BE2C (cell line): ENCODE measurements around the gene PMM1.
A peak's percentile ranks its signal among the peaks of the same experiment; 100 is the strongest.

ENCODE experiments used
- DNase-seq: peaks from one replicate; pipeline ENCODE4 v3.0.0-alpha.2; 2020
- H3K27me3 ChIP-seq: fragments of 250-450 bp; sonication (Bioruptor Pico); 2 replicates; pipeline ENCODE4 v1.5.1; 2020; ENCODE audit warnings: mild to moderate bottlenecking
- H3K36me3 ChIP-seq: fragments of 250-450 bp; sonication (Bioruptor Pico); 2 replicates; pipeline ENCODE4 v1.5.1; 2020; ENCODE audit warnings: mild to moderate bottlenecking
- H3K4me1 ChIP-seq: fragments of 250-450 bp; sonication (Bioruptor Pico); 2 replicates; pipeline ENCODE4 v1.5.1; 2020
- H3K4me3 ChIP-seq: 2 replicates; pipeline ENCODE4 v1.5.1; 2011; ENCODE audit warnings: low read depth, low read length
- H3K9me3 ChIP-seq: fragments of 250-450 bp; sonication (Bioruptor Pico); 2 replicates; pipeline ENCODE4 v1.5.1; 2020
- TF ChIP-seq, protein P1 (sequence below): IDR thresholded peaks from 2 replicates; pipeline ENCODE4 v1.5.1; 2012; ENCODE audit warnings: mild to moderate bottlenecking, low read depth, low read length

PMM1 gene

DNA sequence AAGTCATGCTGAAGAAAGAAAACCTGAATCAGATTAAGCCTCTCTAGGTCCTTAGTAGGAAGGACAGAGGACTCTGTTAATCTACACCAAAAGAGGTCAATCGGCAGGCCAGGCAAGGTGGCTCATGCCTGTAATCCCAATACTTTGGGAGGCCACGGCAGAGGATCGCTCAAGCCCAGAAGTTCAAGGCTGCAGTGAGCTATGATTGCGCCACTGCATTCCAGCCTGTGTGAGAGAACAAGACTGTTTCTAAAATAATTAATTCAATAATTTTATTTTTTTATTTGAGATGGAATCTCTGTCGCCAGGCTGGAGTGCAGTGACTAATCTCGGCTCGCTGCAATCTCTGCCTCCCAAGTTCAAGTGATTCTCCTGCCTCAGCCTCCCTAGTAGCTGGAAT lies 35.9 kb upstream of the PMM1 start:
- no peaks in the 10 kb centered on the region for H3K27me3 ChIP-seq
- no peaks in the 10 kb centered on the region for H3K9me3 ChIP-seq
- DNase-seq, result no peak
- H3K4me3 ChIP-seq, result no peak overlapping the region
- H3K4me1 ChIP-seq, result no peaks in the 10 kb centered on the region
- peaks cover 74% of the 10 kb centered on the region for H3K36me3 ChIP-seq
- TF ChIP-seq, protein P1, sequence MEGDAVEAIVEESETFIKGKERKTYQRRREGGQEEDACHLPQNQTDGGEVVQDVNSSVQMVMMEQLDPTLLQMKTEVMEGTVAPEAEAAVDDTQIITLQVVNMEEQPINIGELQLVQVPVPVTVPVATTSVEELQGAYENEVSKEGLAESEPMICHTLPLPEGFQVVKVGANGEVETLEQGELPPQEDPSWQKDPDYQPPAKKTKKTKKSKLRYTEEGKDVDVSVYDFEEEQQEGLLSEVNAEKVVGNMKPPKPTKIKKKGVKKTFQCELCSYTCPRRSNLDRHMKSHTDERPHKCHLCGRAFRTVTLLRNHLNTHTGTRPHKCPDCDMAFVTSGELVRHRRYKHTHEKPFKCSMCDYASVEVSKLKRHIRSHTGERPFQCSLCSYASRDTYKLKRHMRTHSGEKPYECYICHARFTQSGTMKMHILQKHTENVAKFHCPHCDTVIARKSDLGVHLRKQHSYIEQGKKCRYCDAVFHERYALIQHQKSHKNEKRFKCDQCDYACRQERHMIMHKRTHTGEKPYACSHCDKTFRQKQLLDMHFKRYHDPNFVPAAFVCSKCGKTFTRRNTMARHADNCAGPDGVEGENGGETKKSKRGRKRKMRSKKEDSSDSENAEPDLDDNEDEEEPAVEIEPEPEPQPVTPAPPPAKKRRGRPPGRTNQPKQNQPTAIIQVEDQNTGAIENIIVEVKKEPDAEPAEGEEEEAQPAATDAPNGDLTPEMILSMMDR, result no peak

DNA sequence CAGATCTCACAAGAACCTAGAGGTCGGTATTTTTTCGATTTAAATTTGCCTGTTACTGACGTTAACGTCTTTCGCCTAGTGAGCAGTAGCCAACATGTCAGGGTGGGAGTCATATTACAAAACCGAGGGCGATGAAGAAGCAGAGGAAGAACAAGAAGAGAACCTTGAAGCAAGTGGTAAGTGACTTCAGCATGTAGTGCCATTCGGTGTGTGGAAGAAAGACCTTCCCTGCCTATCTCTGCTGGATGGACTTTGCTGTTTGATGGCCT lies 32.2 kb upstream of the PMM1 start:
- TF ChIP-seq, protein P1, result no peak

DNA sequence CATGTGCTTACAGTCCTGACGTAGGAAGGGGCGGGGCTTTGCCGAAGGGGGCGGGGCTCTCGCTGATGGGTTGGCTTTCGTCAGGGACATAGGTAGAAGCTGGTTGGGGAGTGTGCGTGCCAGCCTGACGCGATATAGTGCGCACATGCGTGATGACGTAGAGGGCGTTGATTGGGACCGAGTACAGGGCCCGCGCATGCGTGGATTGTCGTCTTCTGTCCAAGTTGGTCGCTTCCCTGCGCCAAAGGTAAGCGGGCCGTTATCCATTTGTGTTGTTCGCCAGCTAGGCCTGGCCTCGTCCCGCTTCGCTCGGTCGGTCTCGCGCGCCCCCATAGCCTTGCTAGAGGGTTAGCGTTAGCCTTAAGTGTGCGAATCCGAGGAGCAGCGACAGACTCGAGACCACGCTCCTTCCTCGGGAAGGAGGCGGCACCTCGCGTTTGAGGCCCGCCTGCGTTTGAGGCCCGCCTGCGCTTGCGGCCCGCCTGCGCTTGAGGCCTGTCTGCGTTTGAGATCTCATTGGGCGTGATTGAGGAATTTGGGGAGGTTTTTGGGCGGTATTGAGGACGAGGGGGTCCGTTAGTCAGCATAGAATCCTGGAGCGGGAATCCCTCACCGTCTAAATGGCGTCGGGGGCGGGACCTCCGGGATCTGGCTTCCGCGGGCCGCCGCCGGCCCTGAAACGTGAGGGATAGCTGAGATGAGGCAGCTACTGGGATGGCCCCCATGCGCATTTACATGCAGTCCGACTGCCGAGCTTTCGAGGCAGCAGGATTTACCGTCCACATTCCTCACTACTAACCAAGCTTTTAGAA lies 31.7 kb upstream of the PMM1 start, which contains the start of gene XRCC6:
XRCC6 (plus strand) TSS at position 197 of the 812 bp plus-strand sequence. CDS start 710 bp downstream, outside the sequence.
- peak within 1 kb of the TSS; percentile 96 for H3K4me3 ChIP-seq
- peak; percentile 100 for DNase-seq
- no peaks in the 10 kb centered on the region for H3K9me3 ChIP-seq
- TF ChIP-seq, protein P1, result no peak
- no peaks in the 10 kb centered on the region for H3K27me3 ChIP-seq
- peaks cover 31% of the 10 kb centered on the region for H3K36me3 ChIP-seq
- no peaks in the 10 kb centered on the region for H3K4me1 ChIP-seq

More for the DNA sequence above, 32.2 kb upstream of the PMM1 start:
- H3K4me1 ChIP-seq, result no peaks in the 10 kb centered on the region
- H3K27me3 ChIP-seq, result no peaks in the 10 kb centered on the region
- no peak for DNase-seq
- no peaks in the 10 kb centered on the region for H3K9me3 ChIP-seq
- peaks cover 36% of the 10 kb centered on the region for H3K36me3 ChIP-seq
- H3K4me3 ChIP-seq, result peak overlapping the region; percentile 96

GRCh38 chr22:41620589-41621098 lies 31.0 kb upstream of the PMM1 start, which contains the start of gene DESI1:
Gene DESI1 (minus strand): TSS chr22:41621043. CDS start chr22:41620839, 204 bp downstream.
- Histone ChIP-seq H3K4me3 (peak within 1 kb of the TSS; percentile 96), H3K36me3 (peaks cover 27% of the 10 kb centered on the region), H3K27me3 (no peaks in the 10 kb centered on the region), H3K9me3 (no peaks in the 10 kb centered on the region), H3K4me1 (no peaks in the 10 kb centered on the region)
- DNase-seq, result no peak
- TF ChIP-seq, protein P1, result no peak

GRCh38 chr22:41619979-41620588 lies 30.4 kb upstream of the PMM1 start:
- Histone ChIP-seq H3K9me3 (no peaks in the 10 kb centered on the region), H3K4me1 (no peaks in the 10 kb centered on the region), H3K27me3 (no peaks in the 10 kb centered on the region), H3K36me3 (peaks cover 21% of the 10 kb centered on the region), H3K4me3 (peak overlapping the region; percentile 96)
- TF ChIP-seq, protein P1, result no peak
- DNase-seq, result peak; percentile 64

GRCh38 chr22:41613456-41613855 lies 23.8 kb upstream of the PMM1 start:
- TF ChIP-seq, protein P1, result no peak
- no peak overlapping the region for H3K4me3 ChIP-seq
- peaks cover 9% of the 10 kb centered on the region; the same call in 1 of the 2 replicates for H3K36me3 ChIP-seq
- H3K9me3 ChIP-seq, result no peaks in the 10 kb centered on the region
- H3K27me3 ChIP-seq, result no peaks in the 10 kb centered on the region
- DNase-seq, result no peak
- no peaks in the 10 kb centered on the region for H3K4me1 ChIP-seq
